Endothelial cell of umbilical vein (primary cell): Measurements from ENCODE around the gene RNASE8. TPM values are rescaled to one million over a fixed set of nuclear protein-coding genes. Genes with fewer than 3 reads are reported as not detected.

Experiments
- BruUV-seq: library from RNA; stranded (reverse); fragments of 400-500 nt; replicated peaks from 2 replicates; lab custom pipeline; 2021; lab: Mats Ljungman, UMichigan
- CTCF ChIA-PET: fragments of 300-600, 350-600 bp; sonication (Branson Sonifier 250); formaldehyde crosslinking; loops from one replicate; lab custom pipeline; 2021; ENCODE audit warnings: antibody characterized with exemption, inconsistent platforms; lab: Charles Lee
- POLR2A ChIA-PET: fragments of 300-600, 350-600 bp; sonication (Branson Sonifier 250); formaldehyde crosslinking; loops from one replicate; lab custom pipeline; 2021; ENCODE audit warnings: antibody characterized with exemption, inconsistent platforms; lab: Charles Lee
- DNase-seq: peaks from one replicate; pipeline ENCODE4 v3.0.0-alpha.2; 2011; ENCODE audit warnings: low read depth, low spot score
- FAIRE-seq: peaks from 2 replicates; lab custom pipeline; 2011; peaks lifted over from hg19 to GRCh38; lab: Jason Lieb, UNC
- H2AFZ ChIP-seq: 2 replicates; pipeline ENCODE4 v1.6.0; 2012; ENCODE audit warnings: low read depth, low read length, control low read depth, inconsistent platforms
- H3K27ac ChIP-seq: 2 replicates; pipeline ENCODE4 v1.5.1; 2011; ENCODE audit warnings: low read depth, mild to moderate bottlenecking, control low read depth, low read length, moderate library complexity; ENCODE audit not compliant: insufficient read depth
- H3K27me3 ChIP-seq, 2 experiments: 2 replicates each; pipeline versions ENCODE4 v1.6.0 to v1.6.1; 2011; ENCODE audit warnings: low read length in 2 of 2, mixed read lengths in 1 of 2; ENCODE audit not compliant: control insufficient read depth in 2 of 2, insufficient read depth in 2 of 2
- H3K36me3 ChIP-seq, 2 experiments: 2 replicates in 1 of 2; 3 replicates in 1 of 2; pipeline ENCODE4 v1.5.1; 2011; ENCODE audit warnings: low read length in 2 of 2, mild to moderate bottlenecking in 1 of 2, moderate library complexity in 1 of 2; ENCODE audit not compliant: control insufficient read depth in 2 of 2, insufficient read depth in 2 of 2; ENCODE audit errors: extremely low read depth in 1 of 2
- H3K4me1 ChIP-seq: 3 replicates; pipeline ENCODE4 v1.5.1; 2011; ENCODE audit warnings: mild to moderate bottlenecking, low read length; ENCODE audit not compliant: control insufficient read depth, insufficient read depth; ENCODE audit errors: extremely low read depth
- H3K4me2 ChIP-seq: 2 replicates; pipeline ENCODE4 v1.6.1; 2011; ENCODE audit warnings: low read length, control low read depth, mixed read lengths; ENCODE audit not compliant: insufficient read depth
- H3K4me3 ChIP-seq, 3 experiments: fragments of 200-600 bp in 1 of 3; sonication (generic), shearing (Covaris generic) in 1 of 3; replicated peaks in 1 of 3; 2 replicates each; pipeline ENCODE4 v1.5.1; 2011 to 2016; ENCODE audit warnings: control low read depth in 3 of 3, low read length in 3 of 3, mild to moderate bottlenecking in 2 of 3, inconsistent platforms in 1 of 3, low read depth in 1 of 3, moderate library complexity in 1 of 3; ENCODE audit not compliant: insufficient read depth in 1 of 3
- H3K79me2 ChIP-seq: 2 replicates; pipeline ENCODE4 v1.6.0; 2012; ENCODE audit warnings: low read length, inconsistent platforms; ENCODE audit not compliant: control insufficient read depth, insufficient read depth
- H3K9ac ChIP-seq: replicated peaks from 2 replicates; pipeline ENCODE3; 2011; ENCODE audit warnings: low read length, control low read depth; ENCODE audit not compliant: insufficient read depth; ENCODE audit errors: extremely low read depth
- H3K9me1 ChIP-seq: replicated peaks from 3 replicates; pipeline ENCODE4 v1.6.0; 2011; ENCODE audit warnings: mild to moderate bottlenecking, low read length; ENCODE audit not compliant: control insufficient read depth, insufficient read depth; ENCODE audit errors: extremely low read depth
- H3K9me3 ChIP-seq: replicated peaks from 2 replicates; pipeline ENCODE4 v1.5.1; 2012; ENCODE audit warnings: low read length, inconsistent platforms; ENCODE audit not compliant: control insufficient read depth, insufficient read depth
- H4K20me1 ChIP-seq: replicated peaks from 2 replicates; pipeline ENCODE3; 2011; ENCODE audit warnings: mild to moderate bottlenecking, low read length; ENCODE audit not compliant: control insufficient read depth, insufficient read depth; ENCODE audit errors: extremely low read depth
- CTCF ChIP-seq, 2 donors: IDR thresholded peaks; 1 replicate in 1 of 2; 2 replicates in 1 of 2; pipeline ENCODE4 v1.5.1; 2011; ENCODE audit warnings: low read length in 2 of 2, mild to moderate bottlenecking in 2 of 2, moderate library complexity in 2 of 2, control low read depth in 1 of 2, inconsistent platforms in 1 of 2, low read depth in 1 of 2; ENCODE audit not compliant: insufficient read depth in 1 of 2; ENCODE audit errors: extremely low read depth in 1 of 2
- EZH2 ChIP-seq: IDR thresholded peaks from 2 replicates; pipeline ENCODE4 v1.6.1; 2012; ENCODE audit warnings: borderline replicate concordance, low read depth, mild to moderate bottlenecking, moderate library complexity, low read length, inconsistent platforms; ENCODE audit not compliant: severe bottlenecking
- FOS ChIP-seq: IDR thresholded peaks from 2 replicates; pipeline ENCODE4 v1.6.1; 2011; ENCODE audit warnings: mild to moderate bottlenecking, low read length, moderate library complexity, borderline replicate concordance; ENCODE audit not compliant: insufficient read depth
- GATA2 ChIP-seq: IDR thresholded peaks from 2 replicates; pipeline ENCODE4 v1.7.0; 2011; ENCODE audit warnings: low read depth, mild to moderate bottlenecking, moderate library complexity, mixed read lengths, low read length; ENCODE audit not compliant: insufficient read length, insufficient read depth
- JUN ChIP-seq: IDR thresholded peaks from 2 replicates; pipeline ENCODE4 v1.6.1; 2011; ENCODE audit warnings: borderline replicate concordance, low read depth; ENCODE audit not compliant: insufficient read length, insufficient read depth
- MAX ChIP-seq: IDR thresholded peaks from 2 replicates; pipeline ENCODE4 v1.6.1; 2011; ENCODE audit not compliant: insufficient read depth, insufficient read length
- MYC ChIP-seq: IDR thresholded peaks from one replicate; pipeline ENCODE4 v1.6.1; 2011; ENCODE audit warnings: mild to moderate bottlenecking, low read depth, low read length
- POLR2A ChIP-seq: IDR thresholded peaks from 2 replicates; pipeline ENCODE4 v1.6.1; 2012; ENCODE audit warnings: low read depth, mild to moderate bottlenecking, control low read depth, low read length
- POLR2AphosphoS5 ChIP-seq: IDR thresholded peaks from 2 replicates; pipeline ENCODE4 v1.6.1; 2012; ENCODE audit warnings: low read depth, mild to moderate bottlenecking, control low read depth, low read length, moderate library complexity; ENCODE audit not compliant: insufficient read depth
- dilution Hi-C: fragments of 300-500 bp; cut with MboI; formaldehyde crosslinking; loops from one replicate; pipeline ENCODE4 v1.15.0; 2019; ENCODE audit warnings: low sequenced_read_pairs; ENCODE audit not compliant: extremely low pct_ligation_motif_present
- intact Hi-C: fragments of 100-400 bp; cut with micrococcal nuclease; formaldehyde crosslinking; loops from one replicate; pipeline ENCODE4 v1.10.0; 2022
- polyA plus RNA-seq, 4 experiments: library from polyadenylated mRNA; depleted of rRNA in 3 of 4; stranded (reverse) in 3 of 4; unstranded in 1 of 4; fragments of >200 nt; gene quantifications; 2 replicates each; pipeline versions ENCODE4 v1.2.1 to v1.2.3, GENCODE V29; 2011 to 2012; ENCODE audit warnings: missing spikeins in 1 of 4
- total RNA-seq: library from RNA; stranded (reverse); gene quantifications from 2 replicates; pipeline ENCODE4 v1.2.3, GENCODE V29; 2021

The RNASE8 gene
- total and polyA plus RNA-seq, 2 donors (not counting 3 experiments of a cell fraction or from before 2014, with no cell fraction given), result not detected

- H3K4me1 ChIP-seq, result no peaks in the 10 kb centered on the region
- H3K4me3 ChIP-seq, result no peak overlapping the region
- H2AFZ ChIP-seq, result no peak overlapping the region
- no peak overlapping the region for H3K27ac ChIP-seq
- H4K20me1 ChIP-seq, result no peaks in the 10 kb centered on the region
- no peaks in the 10 kb centered on the region for H3K79me2 ChIP-seq
- POLR2A ChIA-PET, result no interaction called here
- DNase-seq (no peak), FAIRE-seq (no peak)
- dilution Hi-C loops (no loop called here), intact Hi-C loops (no loop called here)
- CTCF ChIA-PET, result interaction anchor here (0.5 to 6.9 kb wide), 10 partner anchors 13 to 77 kb away, joined by 3 to 131 read pairs (median 46); partner anchors contain the start of gene ARHGEF40
- no peaks in the 10 kb centered on the region for H3K9me1 ChIP-seq
- H3K9ac ChIP-seq, result no peak overlapping the region
- TF ChIP-seq FOS (no peak), CTCF (IDR thresholded peaks at IDR 0.05; ENCODE audit: extremely low read depth in 1 of 2, insufficient read depth in 1 of 2, low read depth in 1 of 2, low read length in 2 of 2) (no peak), GATA2 (no peak), MAX (no peak), JUN (no peak), EZH2 (no peak), POLR2AphosphoS5 (no peak), POLR2A (no peak), MYC (no peak)
- no peaks in the 10 kb centered on the region for H3K27me3 ChIP-seq
- no peaks in the 10 kb centered on the region for H3K9me3 ChIP-seq
- no TSS peak for BruUV-seq
- no peak overlapping the region for H3K4me2 ChIP-seq
- peaks cover 0 to 3% of the 10 kb centered on the region in 2 experiments for H3K36me3 ChIP-seq
Observed at GRCh38 chr14:21090940-21091663, 33.5 kb downstream of the RNASE8 start.
